Mesenteric fat pad (tissue), 1 donor: ENCODE measurements around the gene NTF3. TPM values are rescaled to one million over a fixed set of nuclear protein-coding genes. Genes with fewer than 3 reads are reported as not detected.

Source experiments
- DNase-seq: peaks from one replicate; pipeline ENCODE4 v3.0.0-alpha.2; 2020; ENCODE audit warnings: low spot score
- total RNA-seq: library from RNA; stranded (reverse); fragmentation: NEBNext Ultra II Directional; extraction: Animal tissue kit (Norgen Biotek cat#: 25700); gene quantifications from one replicate; pipeline ENCODE4 v1.2.1, GENCODE V29; 2021
- donor health status: DM: yes; HTN: yes; CAD: no.

NTF3 gene
- total RNA-seq, 1 donor from 2014 or later: 0.84 TPM

- DNase-seq: no peak
Measured at GRCh38 chr12:5456030-5456429, 24.1 kb downstream of the NTF3 start.

- no peak for DNase-seq
Measured at GRCh38 chr12:5456906-5457305, 25.0 kb downstream of the NTF3 start.

- DNase-seq: no peak
Measured at GRCh38 chr12:5458229-5459050, 26.5 kb downstream of the NTF3 start.

- DNase-seq: no peak
Measured at GRCh38 chr12:5459051-5459782, 27.3 kb downstream of the NTF3 start.

- no peak for DNase-seq
Measured at GRCh38 chr12:5460817-5461216, 28.9 kb downstream of the NTF3 start.

GRCh38 chr12:5461966-5462365 lies 30.1 kb downstream of the NTF3 start:
- no peak for DNase-seq

GRCh38 chr12:5464096-5464495 lies 32.2 kb downstream of the NTF3 start:
- DNase-seq: no peak

- no peak for DNase-seq
Measured at GRCh38 chr12:5465384-5465783, 33.5 kb downstream of the NTF3 start.

GRCh38 chr12:5466521-5466960 lies 34.6 kb downstream of the NTF3 start:
- DNase-seq: no peak

GRCh38 chr12:5467931-5468330 lies 36.0 kb downstream of the NTF3 start:
- DNase-seq: no peak

- no peak for DNase-seq
Measured at GRCh38 chr12:5470221-5470620, 38.3 kb downstream of the NTF3 start.

- no peak for DNase-seq
Measured at GRCh38 chr12:5470703-5471102, 38.8 kb downstream of the NTF3 start.

- DNase-seq: no peak
Measured at GRCh38 chr12:5473076-5473782, 41.3 kb downstream of the NTF3 start.

GRCh38 chr12:5473783-5474116 lies 41.8 kb downstream of the NTF3 start:
- no peak for DNase-seq

- DNase-seq: no peak
Measured at GRCh38 chr12:5476356-5476755, 44.4 kb downstream of the NTF3 start.

- no peak for DNase-seq
Measured at GRCh38 chr12:5478081-5478706, 46.3 kb downstream of the NTF3 start.

- no peak for DNase-seq
Measured at GRCh38 chr12:5479761-5480160, 47.9 kb downstream of the NTF3 start.

GRCh38 chr12:5480218-5480937 lies 48.5 kb downstream of the NTF3 start:
- DNase-seq: no peak

- no peak for DNase-seq
Measured at GRCh38 chr12:5480938-5481303, 49.0 kb downstream of the NTF3 start.

- no peak for DNase-seq
Measured at GRCh38 chr12:5481645-5482044, 49.7 kb downstream of the NTF3 start.

- DNase-seq: no peak
Measured at GRCh38 chr12:5484426-5484825, 52.5 kb downstream of the NTF3 start.
